ENCODE data around the gene LHFPL6. TPM values are rescaled to one million over a fixed set of nuclear protein-coding genes. Genes with fewer than 3 reads are reported as not detected.

The LHFPL6 gene
- total RNA-seq, 1 donor = 57.9 TPM

DNA sequence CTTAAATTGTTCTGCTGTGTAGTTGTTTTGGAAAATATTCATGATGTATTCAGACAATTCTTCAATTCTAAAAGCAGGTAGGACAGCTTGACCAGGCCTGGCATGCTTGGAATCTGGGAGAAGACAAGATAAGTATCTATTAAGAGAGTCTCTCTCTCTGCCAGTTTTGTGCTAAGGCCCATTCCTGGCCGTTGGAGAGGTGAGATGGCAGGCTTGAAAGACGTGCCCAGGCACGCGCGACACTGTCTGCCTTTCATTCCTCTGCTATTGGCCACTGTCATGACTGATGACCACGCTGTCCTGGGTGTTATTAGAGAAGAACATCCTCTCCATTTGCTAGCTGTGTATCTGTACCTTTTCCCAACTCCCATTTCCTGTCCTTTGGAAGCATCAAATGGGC, 90.3 kb downstream of the LHFPL6 start:
- TF ChIP-seq CTCF (IDR thresholded peaks at IDR 0.05; ENCODE audit: insufficient read depth, low read depth, low read length) = no peak
- no peak overlapping the region for H3K4me3 ChIP-seq (ENCODE audit: low read depth, low read length)
- DNase-seq (ENCODE audit: low read depth) = no peak

GRCh38 chr13:39510316-39510695, 92.7 kb downstream of the LHFPL6 start:
- no peak for TF ChIP-seq CTCF (IDR thresholded peaks at IDR 0.05; ENCODE audit: insufficient read depth, low read depth, low read length)
- no peak overlapping the region for H3K4me3 ChIP-seq (ENCODE audit: low read depth, low read length)
- DNase-seq (ENCODE audit: low read depth) = no peak

- no peak overlapping the region for H3K4me3 ChIP-seq (ENCODE audit: low read depth, low read length)
- DNase-seq (ENCODE audit: low read depth) = no peak
- TF ChIP-seq CTCF (IDR thresholded peaks at IDR 0.05; ENCODE audit: insufficient read depth, low read depth, low read length) = no peak
These were observed 93.2 kb downstream of the LHFPL6 start for GRCh38 chr13:39509616-39510315.

DNA sequence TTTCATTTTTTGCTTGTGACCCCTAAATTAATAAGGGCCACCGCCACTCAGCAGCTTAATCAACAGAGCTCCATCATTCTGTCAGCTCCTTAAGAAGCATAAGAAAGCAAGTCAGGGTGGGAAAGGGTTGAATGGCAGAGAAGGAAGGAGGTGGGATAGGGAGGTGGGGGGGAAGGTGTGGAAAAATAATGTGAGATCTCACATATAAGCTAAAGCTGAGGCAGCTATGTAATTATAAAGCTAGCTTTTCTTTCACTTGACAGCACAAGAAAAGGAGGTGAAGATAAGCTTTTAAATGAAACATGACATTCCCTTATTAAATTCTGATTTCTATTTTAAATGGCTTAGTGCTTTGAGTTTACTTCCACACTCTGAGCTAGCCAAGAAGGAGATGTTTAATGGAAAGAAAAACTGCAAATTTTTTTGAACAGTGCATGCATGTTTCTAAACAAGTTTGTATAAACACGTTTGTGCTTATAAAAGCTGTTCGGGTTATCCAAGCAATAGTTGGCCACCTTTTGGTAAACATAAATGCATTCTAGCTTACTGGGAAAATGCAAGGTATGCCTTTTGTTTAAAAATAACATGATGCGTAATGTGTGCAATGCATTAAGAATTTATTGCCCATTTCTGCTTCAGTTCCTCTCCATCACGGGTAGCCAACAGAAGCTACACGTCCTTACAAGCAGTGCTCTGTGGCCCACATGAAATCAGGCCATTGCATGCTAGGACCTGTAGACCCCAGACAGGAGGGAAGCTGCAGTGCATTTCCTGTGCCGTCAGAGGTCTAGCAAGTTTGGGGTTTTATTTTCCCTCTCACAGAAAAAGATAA, 96.2 kb downstream of the LHFPL6 start:
- no peak for TF ChIP-seq CTCF (IDR thresholded peaks at IDR 0.05; ENCODE audit: insufficient read depth, low read depth, low read length)
- DNase-seq (ENCODE audit: low read depth) = peak; percentile 74
- no peak overlapping the region for H3K4me3 ChIP-seq (ENCODE audit: low read depth, low read length)

DNA sequence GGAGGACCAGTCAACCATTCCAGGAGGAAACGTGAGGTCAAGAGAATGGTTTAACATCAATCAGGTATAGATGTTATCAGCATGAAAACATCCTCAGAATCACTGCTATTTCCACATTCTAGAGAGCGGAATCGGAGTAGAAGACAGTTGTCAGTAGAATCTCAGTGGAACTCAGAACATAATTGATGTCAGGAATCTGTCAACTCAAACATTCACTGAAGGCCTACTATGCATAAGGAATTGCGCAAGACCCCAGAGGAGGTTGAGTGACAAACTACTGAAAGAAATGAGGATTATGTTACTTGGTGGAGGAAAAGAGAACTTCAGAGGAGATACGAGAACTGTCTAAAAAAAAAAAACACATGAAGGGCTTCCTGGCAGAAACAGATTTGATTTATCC, 97.8 kb downstream of the LHFPL6 start:
- TF ChIP-seq CTCF (IDR thresholded peaks at IDR 0.05; ENCODE audit: insufficient read depth, low read depth, low read length) = no peak
- no peak for DNase-seq (ENCODE audit: low read depth)
- H3K4me3 ChIP-seq (ENCODE audit: low read depth, low read length) = no peak overlapping the region

GRCh38 chr13:39503048-39503447, 99.9 kb downstream of the LHFPL6 start:
- DNase-seq (ENCODE audit: low read depth) = no peak
- H3K4me3 ChIP-seq (ENCODE audit: low read depth, low read length) = no peak overlapping the region
- no peak for TF ChIP-seq CTCF (IDR thresholded peaks at IDR 0.05; ENCODE audit: insufficient read depth, low read depth, low read length)

All from fibroblast of villous mesenchyme (primary cell).